ENCODE measurements around the gene CXXC5. TPM values are rescaled to one million over a fixed set of nuclear protein-coding genes. Genes with fewer than 3 reads are reported as not detected.
A peak's percentile ranks its signal among the peaks of the same experiment; 100 is the strongest.
"Not testable (repeated sequence)": the region's sequence is repeated elsewhere in the genome, so short reads cannot be mapped to it uniquely, and the experiment has no call there.

The CXXC5 gene
- 10 to 100 TPM; 21.9 to 27.8 TPM for polyA plus RNA-seq

GRCh38 chr5:139648205-139649081 lies at the start of gene CXXC5:
CXXC5 (plus strand) TSS chr5:139648349; CDS start chr5:139680524, 32,175 bp downstream.
- Histone ChIP-seq H3K27me3 (ENCODE audit: control insufficient read depth in 1 of 2, insufficient read depth in 2 of 2, low read length in 2 of 2) (peaks cover 0 to 3% of the 10 kb centered on the region in 2 donors), H3K27ac (ENCODE audit: low read depth in 2 of 2, low read length in 1 of 2) (peak within 1 kb of the TSS; percentile 58 to 72), H3K36me3 (ENCODE audit: control insufficient read depth in 2 of 2, insufficient read depth in 2 of 2, low read length in 1 of 2) (no peaks in the 10 kb centered on the region), H3K4me3 (ENCODE audit: low read depth in 1 of 2, low read length in 2 of 2) (peak within 1 kb of the TSS; percentile 65 to 74), H3K9me3 (ENCODE audit: control insufficient read depth in 2 of 2, insufficient read depth in 1 of 2, low read depth in 1 of 2, low read length in 1 of 2) (no peaks in the 10 kb centered on the region), H3K4me1 (ENCODE audit: control insufficient read depth in 2 of 2, insufficient read depth in 2 of 2, low read length in 1 of 2) (peaks cover 2 to 20% of the 10 kb centered on the region in 2 donors)
- WGBS, 2 donors, result 0 to 1% methylated on average over 67 to 106 of the region's 106 CpGs

- not testable (repeated sequence) for H3K4me3 ChIP-seq (ENCODE audit: low read depth in 1 of 2, low read length in 2 of 2); H3K27me3 ChIP-seq (ENCODE audit: control insufficient read depth in 1 of 2, insufficient read depth in 2 of 2, low read length in 2 of 2); H3K27ac ChIP-seq (ENCODE audit: low read depth in 2 of 2, low read length in 1 of 2); H3K36me3 ChIP-seq (ENCODE audit: control insufficient read depth in 2 of 2, insufficient read depth in 2 of 2, low read length in 1 of 2); H3K9me3 ChIP-seq (ENCODE audit: control insufficient read depth in 2 of 2, insufficient read depth in 1 of 2, low read depth in 1 of 2, low read length in 1 of 2); H3K4me1 ChIP-seq (ENCODE audit: control insufficient read depth in 2 of 2, insufficient read depth in 2 of 2, low read length in 1 of 2)
- WGBS, 2 donors, result 96 to 97% methylated on average over 5 of the region's 5 CpGs
Observed at GRCh38 chr5:139598601-139598965, 49.6 kb upstream of the CXXC5 start.

- Histone ChIP-seq H3K4me3 (ENCODE audit: low read depth in 1 of 2, low read length in 2 of 2) (no peak overlapping the region), H3K27ac (ENCODE audit: low read depth in 2 of 2, low read length in 1 of 2) (no peak overlapping the region), H3K27me3 (ENCODE audit: control insufficient read depth in 1 of 2, insufficient read depth in 2 of 2, low read length in 2 of 2) (no peaks in the 10 kb centered on the region), H3K4me1 (ENCODE audit: control insufficient read depth in 2 of 2, insufficient read depth in 2 of 2, low read length in 1 of 2) (no peaks in the 10 kb centered on the region), H3K9me3 (ENCODE audit: control insufficient read depth in 2 of 2, insufficient read depth in 1 of 2, low read depth in 1 of 2, low read length in 1 of 2) (no peaks in the 10 kb centered on the region), H3K36me3 (ENCODE audit: control insufficient read depth in 2 of 2, insufficient read depth in 2 of 2, low read length in 1 of 2) (peaks cover 0 to 7% of the 10 kb centered on the region in 2 donors)
- WGBS, 2 donors, result 82 to 87% methylated on average over 7 of the region's 7 CpGs
Observed at GRCh38 chr5:139600336-139600949, 47.7 kb upstream of the CXXC5 start.

DNA sequence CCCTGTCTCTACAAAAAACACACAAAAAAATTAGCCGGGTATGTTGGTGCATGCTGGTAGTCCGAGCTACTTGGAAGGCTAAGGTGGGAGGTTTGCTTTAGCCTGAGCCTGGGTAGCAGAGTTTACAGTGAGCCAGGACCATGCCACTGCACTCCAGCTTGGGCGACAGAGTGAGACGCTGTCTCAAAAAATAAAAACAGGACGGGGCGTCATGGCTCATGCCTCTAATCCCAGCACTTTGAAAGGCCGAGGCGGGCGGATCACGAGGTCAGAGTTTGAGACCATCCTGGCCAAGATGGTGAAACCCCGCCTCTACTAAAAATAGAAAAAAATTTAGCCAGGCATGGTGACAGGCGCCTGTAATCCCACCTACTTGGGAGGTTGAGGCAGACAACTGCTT lies 46.7 kb upstream of the CXXC5 start:
- H3K27ac ChIP-seq (ENCODE audit: low read depth in 2 of 2, low read length in 1 of 2), result no peak overlapping the region
- H3K27me3 ChIP-seq (ENCODE audit: control insufficient read depth in 1 of 2, insufficient read depth in 2 of 2, low read length in 2 of 2), result no peaks in the 10 kb centered on the region
- 92 to 95% methylated on average over 12 of the region's 12 CpGs for WGBS, 2 donors
- H3K4me3 ChIP-seq (ENCODE audit: low read depth in 1 of 2, low read length in 2 of 2), result no peak overlapping the region
- H3K4me1 ChIP-seq (ENCODE audit: control insufficient read depth in 2 of 2, insufficient read depth in 2 of 2, low read length in 1 of 2), result no peaks in the 10 kb centered on the region
- no peaks in the 10 kb centered on the region for H3K9me3 ChIP-seq (ENCODE audit: control insufficient read depth in 2 of 2, insufficient read depth in 1 of 2, low read depth in 1 of 2, low read length in 1 of 2)
- H3K36me3 ChIP-seq (ENCODE audit: control insufficient read depth in 2 of 2, insufficient read depth in 2 of 2, low read length in 1 of 2), result peaks cover 0 to 7% of the 10 kb centered on the region in 2 donors

GRCh38 chr5:139601948-139602347 lies 46.2 kb upstream of the CXXC5 start:
- H3K4me3 ChIP-seq (ENCODE audit: low read depth in 1 of 2, low read length in 2 of 2); H3K4me1 ChIP-seq (ENCODE audit: control insufficient read depth in 2 of 2, insufficient read depth in 2 of 2, low read length in 1 of 2); H3K27me3 ChIP-seq (ENCODE audit: control insufficient read depth in 1 of 2, insufficient read depth in 2 of 2, low read length in 2 of 2); H3K9me3 ChIP-seq (ENCODE audit: control insufficient read depth in 2 of 2, insufficient read depth in 1 of 2, low read depth in 1 of 2, low read length in 1 of 2); H3K27ac ChIP-seq (ENCODE audit: low read depth in 2 of 2, low read length in 1 of 2); H3K36me3 ChIP-seq (ENCODE audit: control insufficient read depth in 2 of 2, insufficient read depth in 2 of 2, low read length in 1 of 2): not testable (repeated sequence)
- WGBS, 2 donors, result 91 to 92% methylated on average over 9 of the region's 9 CpGs

- Histone ChIP-seq H3K4me3 (ENCODE audit: low read depth in 1 of 2, low read length in 2 of 2) (no peak overlapping the region), H3K27me3 (ENCODE audit: control insufficient read depth in 1 of 2, insufficient read depth in 2 of 2, low read length in 2 of 2) (no peaks in the 10 kb centered on the region), H3K27ac (ENCODE audit: low read depth in 2 of 2, low read length in 1 of 2) (no peak overlapping the region), H3K36me3 (ENCODE audit: control insufficient read depth in 2 of 2, insufficient read depth in 2 of 2, low read length in 1 of 2) (peaks cover 0 to 7% of the 10 kb centered on the region in 2 donors), H3K4me1 (ENCODE audit: control insufficient read depth in 2 of 2, insufficient read depth in 2 of 2, low read length in 1 of 2) (no peaks in the 10 kb centered on the region), H3K9me3 (ENCODE audit: control insufficient read depth in 2 of 2, insufficient read depth in 1 of 2, low read depth in 1 of 2, low read length in 1 of 2) (no peaks in the 10 kb centered on the region)
- 93 to 96% methylated on average over 8 of the region's 8 CpGs for WGBS, 2 donors
Observed at GRCh38 chr5:139605887-139606286, 42.3 kb upstream of the CXXC5 start.

DNA sequence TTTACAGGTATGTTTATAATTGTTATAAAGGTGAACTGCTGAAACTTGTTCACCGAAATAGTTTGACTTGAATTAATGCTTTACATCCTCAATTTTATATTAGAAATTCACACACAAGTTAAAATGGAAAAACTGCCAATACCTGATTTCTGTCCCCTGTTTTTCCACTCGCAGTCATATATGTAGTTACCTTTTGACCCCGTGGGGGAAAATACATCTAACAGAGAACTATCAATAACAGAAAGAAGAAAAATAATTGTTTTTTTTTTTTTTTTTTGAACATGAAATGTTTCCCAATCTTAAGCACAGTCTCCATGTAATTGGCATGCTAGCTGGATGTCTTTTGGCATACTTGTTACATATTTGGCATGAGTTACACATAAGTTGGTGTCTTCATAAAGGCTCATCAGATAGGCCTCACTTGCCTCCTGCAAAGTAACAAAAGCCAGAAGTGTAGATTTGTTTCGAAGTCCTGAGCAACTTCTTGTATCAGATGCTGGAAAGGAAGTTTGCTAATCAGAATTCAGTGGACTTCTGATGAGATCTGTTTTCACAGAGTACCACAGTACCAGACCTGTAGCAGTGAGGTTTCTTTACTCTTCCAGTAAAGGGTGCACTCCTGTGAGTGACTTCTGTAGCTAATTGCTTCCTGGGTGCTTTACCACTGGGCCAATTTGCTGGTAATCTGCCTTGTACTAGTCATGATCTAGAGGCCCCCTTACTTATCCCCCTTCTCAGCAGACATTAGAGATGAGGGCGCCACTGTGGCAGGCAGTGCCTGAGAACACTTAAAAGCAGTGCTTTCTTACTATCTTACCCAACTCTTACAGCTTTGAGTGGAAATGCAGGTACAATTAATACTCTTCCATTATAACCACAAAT lies 36.2 kb upstream of the CXXC5 start:
- Histone ChIP-seq H3K9me3 (ENCODE audit: control insufficient read depth in 2 of 2, insufficient read depth in 1 of 2, low read depth in 1 of 2, low read length in 1 of 2) (no peaks in the 10 kb centered on the region), H3K4me1 (ENCODE audit: control insufficient read depth in 2 of 2, insufficient read depth in 2 of 2, low read length in 1 of 2) (no peaks in the 10 kb centered on the region), H3K27ac (ENCODE audit: low read depth in 2 of 2, low read length in 1 of 2) (no peak overlapping the region), H3K36me3 (ENCODE audit: control insufficient read depth in 2 of 2, insufficient read depth in 2 of 2, low read length in 1 of 2) (peaks cover 0 to 3% of the 10 kb centered on the region in 2 donors), H3K27me3 (ENCODE audit: control insufficient read depth in 1 of 2, insufficient read depth in 2 of 2, low read length in 2 of 2) (no peaks in the 10 kb centered on the region), H3K4me3 (ENCODE audit: low read depth in 1 of 2, low read length in 2 of 2) (no peak overlapping the region)
- 87 to 88% methylated on average over 5 of the region's 5 CpGs for WGBS, 2 donors

- no peaks in the 10 kb centered on the region for H3K36me3 ChIP-seq (ENCODE audit: control insufficient read depth in 2 of 2, insufficient read depth in 2 of 2, low read length in 1 of 2)
- 80 to 86% methylated on average over 5 of the region's 5 CpGs for whole genome bisulfite sequencing, 2 donors
Observed at GRCh38 chr5:139619861-139620260, 28.3 kb upstream of the CXXC5 start.

GRCh38 chr5:139625398-139625797 lies 22.8 kb upstream of the CXXC5 start:
- not testable (repeated sequence) for H3K9me3 ChIP-seq (ENCODE audit: control insufficient read depth in 2 of 2, insufficient read depth in 1 of 2, low read depth in 1 of 2, low read length in 1 of 2); H3K4me3 ChIP-seq (ENCODE audit: low read depth in 1 of 2, low read length in 2 of 2); H3K27ac ChIP-seq (ENCODE audit: low read depth in 2 of 2, low read length in 1 of 2); H3K27me3 ChIP-seq (ENCODE audit: control insufficient read depth in 1 of 2, insufficient read depth in 2 of 2, low read length in 2 of 2); H3K36me3 ChIP-seq (ENCODE audit: control insufficient read depth in 2 of 2, insufficient read depth in 2 of 2, low read length in 1 of 2); H3K4me1 ChIP-seq (ENCODE audit: control insufficient read depth in 2 of 2, insufficient read depth in 2 of 2, low read length in 1 of 2)
- 85 to 91% methylated on average over 5 of the region's 5 CpGs for WGBS, 2 donors

More at GRCh38 chr5:139619861-139620260, 28.3 kb upstream of the CXXC5 start:
- Histone ChIP-seq H3K4me1 (ENCODE audit: control insufficient read depth in 2 of 2, insufficient read depth in 2 of 2, low read length in 1 of 2) (no peaks in the 10 kb centered on the region), H3K27ac (ENCODE audit: low read depth in 2 of 2, low read length in 1 of 2) (no peak overlapping the region), H3K27me3 (ENCODE audit: control insufficient read depth in 1 of 2, insufficient read depth in 2 of 2, low read length in 2 of 2) (no peaks in the 10 kb centered on the region), H3K9me3 (ENCODE audit: control insufficient read depth in 2 of 2, insufficient read depth in 1 of 2, low read depth in 1 of 2, low read length in 1 of 2) (no peaks in the 10 kb centered on the region), H3K4me3 (ENCODE audit: low read depth in 1 of 2, low read length in 2 of 2) (no peak overlapping the region)
